Measurements from ENCODE around the gene BHMT.

Gene BHMT

DNA sequence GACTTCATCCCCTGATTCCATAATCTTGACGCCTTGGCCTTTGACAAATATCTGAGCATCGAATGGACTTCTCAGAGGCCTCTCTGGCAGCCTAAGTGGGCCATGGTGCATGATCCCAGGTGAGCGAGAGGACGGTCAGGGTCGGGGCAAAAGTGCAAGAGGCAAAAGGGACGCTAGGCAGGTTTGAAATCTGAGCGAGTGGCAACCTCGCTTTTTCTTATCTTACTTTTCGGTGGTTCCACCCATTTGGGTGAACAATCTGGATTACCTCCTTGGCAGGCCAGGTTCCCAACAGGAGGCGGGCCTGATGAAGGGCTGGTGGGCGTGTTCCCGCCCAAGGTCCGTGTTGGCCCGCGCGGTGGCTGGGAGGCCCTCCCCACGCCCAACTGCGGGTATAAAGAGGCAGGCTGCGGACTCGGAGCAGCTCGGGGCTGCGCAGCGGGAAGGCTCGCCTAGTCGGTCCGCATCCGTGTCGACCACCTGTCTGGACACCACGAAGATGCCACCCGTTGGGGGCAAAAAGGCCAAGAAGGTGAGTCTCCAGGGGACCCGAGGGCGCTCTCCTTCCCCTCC is at the start of gene BHMT:
Gene BHMT (plus strand): TSS at position 423 of the 573 bp plus-strand sequence. CDS start 77 bp downstream, at position 500.
- DNase-seq, result no peak

DNA sequence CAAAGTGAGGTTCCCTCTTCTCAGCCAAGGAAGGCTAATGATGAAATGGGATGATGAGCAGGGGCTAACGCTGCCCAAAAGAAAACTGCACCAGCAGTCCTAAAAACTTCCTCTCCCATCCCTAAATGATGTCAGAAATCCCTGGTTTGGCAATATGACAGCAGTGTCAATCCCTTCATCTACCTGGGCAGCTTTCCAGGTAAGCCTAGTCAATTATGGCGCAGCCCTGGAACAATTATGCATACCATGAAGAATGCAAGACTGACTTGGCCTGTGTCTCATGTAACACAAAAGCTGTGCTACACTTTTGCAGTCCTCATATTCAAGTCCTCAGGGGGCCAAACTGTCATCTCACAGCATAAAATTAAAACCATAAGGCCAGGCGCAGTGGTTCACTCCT is 49.2 kb upstream of the BHMT start:
- DNase-seq, result no peak

- DNase-seq, result no peak
Measured at GRCh38 chr5:79069488-79070349, 41.9 kb upstream of the BHMT start, which contains the start of the genes BHMT2 and DMGDH. BHMT2 (plus strand) TSS chr5:79069767; CDS start chr5:79069783, 16 bp downstream. DMGDH (minus strand) TSS chr5:79069674; CDS start chr5:79069620, 54 bp downstream.

DNA sequence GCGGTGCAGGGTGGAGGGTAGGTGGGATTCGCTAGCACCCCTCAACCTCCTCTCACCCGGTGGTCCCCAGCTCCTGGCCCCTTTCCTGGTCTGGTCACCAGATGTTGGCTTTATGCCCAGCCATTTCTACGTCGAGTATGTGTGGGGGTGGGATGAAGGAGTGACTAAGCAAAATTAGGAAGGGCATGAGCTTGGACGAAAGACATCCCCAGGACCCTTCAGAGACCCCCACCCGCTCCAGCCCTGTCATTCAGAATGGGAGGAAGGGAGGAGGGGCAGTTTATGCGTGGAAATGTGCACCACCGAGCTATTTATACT is 41.3 kb upstream of the BHMT start:
- DNase-seq, result no peak

- DNase-seq, result no peak
Measured at GRCh38 chr5:79074641-79075040, 37.0 kb upstream of the BHMT start.

GRCh38 chr5:79075646-79076426 is 35.8 kb upstream of the BHMT start:
- DNase-seq, result no peak

- DNase-seq, result no peak
Measured at GRCh38 chr5:79076819-79077218, 34.8 kb upstream of the BHMT start.

- no peak for DNase-seq
Measured at GRCh38 chr5:79077680-79078365, 33.8 kb upstream of the BHMT start.

- DNase-seq, result no peak
Measured at GRCh38 chr5:79080804-79081203, 30.8 kb upstream of the BHMT start.

DNA sequence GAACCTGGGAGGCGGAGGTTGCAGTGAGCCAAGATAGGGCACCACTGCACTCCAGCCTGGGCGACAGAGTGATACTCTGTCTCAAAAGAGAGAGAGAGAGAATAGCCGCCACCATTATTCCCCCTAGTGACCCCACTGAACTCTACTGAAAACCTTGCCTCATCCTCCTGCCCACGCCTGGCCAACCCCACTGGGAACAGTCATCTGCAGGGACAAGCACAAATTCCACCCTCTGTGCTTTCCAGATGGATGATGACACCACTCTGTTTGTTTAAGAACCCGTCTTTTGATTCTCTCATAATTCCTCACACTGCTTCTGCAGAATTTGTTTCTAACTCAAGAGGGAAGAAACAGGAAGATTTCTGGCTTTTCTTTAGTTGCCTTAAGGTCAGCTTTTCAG is 29.8 kb upstream of the BHMT start:
- DNase-seq, result no peak

DNA sequence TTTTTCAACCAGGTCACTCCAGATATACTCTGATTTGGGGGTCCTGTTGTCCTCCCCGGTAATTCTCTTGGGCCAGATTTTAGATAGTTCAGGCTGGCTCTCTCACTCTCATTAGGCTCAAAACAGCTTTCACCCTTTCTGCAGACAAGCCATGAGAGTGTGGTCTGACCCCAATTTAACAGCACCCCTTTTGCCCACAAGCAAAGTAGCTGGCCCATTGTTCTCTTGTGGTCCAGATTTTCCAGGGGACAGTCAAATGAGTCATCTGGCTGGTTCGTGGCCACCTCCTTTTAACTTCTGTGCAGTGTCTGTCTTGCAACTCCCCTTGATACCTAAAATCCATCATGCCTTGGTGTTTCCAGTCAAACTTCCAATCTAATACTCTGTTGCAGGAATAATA is 25.5 kb upstream of the BHMT start:
- no peak for DNase-seq

- DNase-seq, result no peak
Measured at GRCh38 chr5:79088507-79088906, 23.1 kb upstream of the BHMT start.

DNA sequence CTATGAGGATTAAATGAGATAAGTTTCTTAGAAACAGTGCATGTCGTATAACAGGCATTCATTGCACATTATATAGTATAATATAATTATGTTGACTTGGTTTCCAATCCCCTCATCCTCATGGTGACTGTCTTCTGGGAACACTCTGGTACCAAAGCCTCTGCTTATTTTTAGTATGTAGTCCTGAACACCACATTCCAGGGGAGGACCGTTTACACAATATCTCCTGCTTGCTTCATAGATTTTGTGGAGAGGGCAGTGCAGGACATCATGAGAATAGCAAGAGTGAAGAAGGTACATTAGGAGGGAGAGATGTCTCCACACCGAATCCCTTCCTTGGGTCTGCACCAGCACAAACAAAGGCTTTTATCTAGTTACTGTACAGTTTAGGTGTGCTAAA is 20.5 kb upstream of the BHMT start:
- no peak for DNase-seq

GRCh38 chr5:79093762-79094161 is 17.8 kb upstream of the BHMT start:
- DNase-seq, result no peak

DNA sequence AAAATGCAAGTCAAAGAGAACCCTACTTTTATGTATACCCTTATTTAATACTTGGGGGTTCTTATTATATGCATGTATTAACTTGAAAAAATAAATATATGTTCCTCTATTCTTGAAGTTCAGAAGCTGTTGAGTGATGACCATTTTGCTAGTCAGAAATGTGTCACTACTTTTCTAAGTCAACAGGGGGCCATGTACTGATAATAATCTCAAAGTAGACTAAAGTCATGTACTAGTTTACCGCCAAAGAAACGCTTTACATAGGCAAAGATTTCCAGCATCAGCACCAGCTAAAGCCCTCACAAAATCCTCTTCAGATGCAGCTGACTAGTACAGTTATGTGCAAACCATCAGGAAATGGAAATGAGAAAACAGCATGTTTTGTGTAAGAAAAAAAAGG is 5.7 kb upstream of the BHMT start:
- DNase-seq, result no peak

- DNase-seq, result no peak
Measured at GRCh38 chr5:79107020-79107796, 4.4 kb upstream of the BHMT start.

DNA sequence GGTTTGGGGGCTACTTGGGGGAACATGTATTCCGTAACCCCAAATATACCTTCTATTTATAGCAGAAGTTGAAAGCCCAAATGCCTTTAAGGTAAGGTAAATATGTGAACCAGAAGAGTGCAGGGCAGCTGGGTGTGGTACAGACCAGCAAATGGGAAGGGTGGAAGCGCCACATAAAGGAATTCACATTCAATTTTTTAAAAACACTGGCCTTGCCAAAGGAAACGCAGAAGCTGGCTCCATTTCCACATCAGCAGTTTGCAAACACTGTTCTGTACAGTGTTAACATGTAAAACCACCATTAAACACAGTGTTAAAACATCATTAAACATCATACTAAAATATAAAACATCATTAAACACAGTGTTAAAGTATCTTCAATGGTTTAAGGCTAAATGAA is 3.5 kb upstream of the BHMT start:
- DNase-seq, result no peak

GRCh38 chr5:79108792-79109191 is 2.8 kb upstream of the BHMT start:
- DNase-seq, result no peak

- peak; percentile 15 to 36 for DNase-seq
Measured at GRCh38 chr5:79109527-79110492, 1.8 kb upstream of the BHMT start.

GRCh38 chr5:79111960-79112702 is 522 bp downstream of the BHMT start:
- no peak for DNase-seq

Data from CD4-positive, alpha-beta T cell treated with Interleukin-4 for 1 hour (primary cell).